SJCRH30 (cell line): ENCODE results near the gene WIPF1. TPM values are rescaled to one million over a fixed set of nuclear protein-coding genes. Genes with fewer than 3 reads are reported as not detected.

ENCODE experiments used
- total RNA-seq: library from RNA; depleted of rRNA; stranded (reverse); fragments of >200 nt; shearing (Covaris generic); gene quantifications from 2 replicates; pipeline ENCODE4 v1.2.3, GENCODE V29; 2014; rRNA removed

WIPF1 gene
- total RNA-seq, 1 experiment from 2014 or later: 18.8 TPM

Other genes starting within 250 kb of the WIPF1 start
- gene SCRN3, start 202.1 kb downstream of the WIPF1 start, total RNA-seq: 14.4 and 15.2 TPM in 2 replicates
- 13.5 and 14.1 TPM in 2 replicates for gene GPR155, start 110.8 kb downstream of the WIPF1 start, total RNA-seq
- gene CHRNA1, start 166.7 kb upstream of the WIPF1 start, total RNA-seq: 371 and 375 TPM in 2 replicates